C4-2B (cell line): ENCODE measurements around the gene PGS1.

Experiments used
- ZFX ChIP-seq: fragments of 450-650 bp; IDR thresholded peaks from 2 replicates; pipeline ENCODE4 v1.6.1; 2017
- TF ChIP-seq, protein P1 (sequence below): fragments of 450-650 bp; conservative IDR thresholded peaks from 2 replicates; pipeline ENCODE4 v1.5.1; 2017; ENCODE audit warnings: mild to moderate bottlenecking

DNA sequence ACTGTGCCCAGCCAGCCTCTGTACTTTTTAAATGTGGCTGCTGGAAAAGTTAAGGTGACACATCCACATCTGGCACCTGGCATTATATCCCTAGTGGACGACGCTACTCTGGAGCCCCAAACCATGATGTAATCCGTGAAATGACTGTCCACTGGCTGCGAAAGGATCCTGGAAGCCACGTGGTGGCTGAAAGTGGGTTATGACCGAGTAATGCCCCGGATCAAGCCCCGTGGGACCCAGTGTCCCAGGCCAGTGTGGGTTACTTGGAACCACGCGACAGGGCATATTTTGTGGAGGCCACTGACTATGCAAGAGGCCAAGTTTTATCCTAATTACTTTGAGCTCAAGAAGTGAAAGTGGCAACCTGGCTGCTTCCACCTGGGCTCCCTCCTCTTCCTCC is 79.6 kb downstream of the PGS1 start:
- TF ChIP-seq, protein P1, sequence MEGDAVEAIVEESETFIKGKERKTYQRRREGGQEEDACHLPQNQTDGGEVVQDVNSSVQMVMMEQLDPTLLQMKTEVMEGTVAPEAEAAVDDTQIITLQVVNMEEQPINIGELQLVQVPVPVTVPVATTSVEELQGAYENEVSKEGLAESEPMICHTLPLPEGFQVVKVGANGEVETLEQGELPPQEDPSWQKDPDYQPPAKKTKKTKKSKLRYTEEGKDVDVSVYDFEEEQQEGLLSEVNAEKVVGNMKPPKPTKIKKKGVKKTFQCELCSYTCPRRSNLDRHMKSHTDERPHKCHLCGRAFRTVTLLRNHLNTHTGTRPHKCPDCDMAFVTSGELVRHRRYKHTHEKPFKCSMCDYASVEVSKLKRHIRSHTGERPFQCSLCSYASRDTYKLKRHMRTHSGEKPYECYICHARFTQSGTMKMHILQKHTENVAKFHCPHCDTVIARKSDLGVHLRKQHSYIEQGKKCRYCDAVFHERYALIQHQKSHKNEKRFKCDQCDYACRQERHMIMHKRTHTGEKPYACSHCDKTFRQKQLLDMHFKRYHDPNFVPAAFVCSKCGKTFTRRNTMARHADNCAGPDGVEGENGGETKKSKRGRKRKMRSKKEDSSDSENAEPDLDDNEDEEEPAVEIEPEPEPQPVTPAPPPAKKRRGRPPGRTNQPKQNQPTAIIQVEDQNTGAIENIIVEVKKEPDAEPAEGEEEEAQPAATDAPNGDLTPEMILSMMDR, result no peak
- TF ChIP-seq ZFX, result no peak
